Esophagus squamous epithelium (tissue), 5 donors: ENCODE results near the gene GRB2. TPM values are rescaled to one million over a fixed set of nuclear protein-coding genes. Genes with fewer than 3 reads are reported as not detected.

Experiments used
- DNase-seq: peaks from one replicate; lab custom pipeline; 2025; lab: John Stamatoyannopoulos, UW
- H3K27ac ChIP-seq, 4 donors: fragments of 200-600 bp; sonication (generic); one replicate each; pipeline ENCODE4 v1.5.1; 2016 to 2019; ENCODE audit warnings: mild to moderate bottlenecking in 1 of 4
- H3K27me3 ChIP-seq, 4 donors: fragments of 200-600 bp; sonication (generic); 1 replicate in 3 of 4; 2 replicates in 1 of 4; pipeline versions ENCODE4 v1.5.1 to v1.6.0; 2017 to 2021; ENCODE audit warnings: antibody characterized with exemption in 1 of 4
- H3K36me3 ChIP-seq, 3 donors: fragments of 200-600 bp; sonication (generic); one replicate each; pipeline ENCODE4 v1.5.1; 2016 to 2019
- H3K4me1 ChIP-seq, 3 donors: fragments of 200-600 bp; sonication (generic); one replicate each; pipeline ENCODE4 v1.5.1; 2017 to 2019
- H3K4me3 ChIP-seq, 4 donors: fragments of 200-600 bp; sonication (generic); 1 replicate in 3 of 4; 2 replicates in 1 of 4; pipeline ENCODE4 v1.5.1; 2016 to 2019; ENCODE audit warnings: mild to moderate bottlenecking in 2 of 4, moderate library complexity in 1 of 4
- H3K9me3 ChIP-seq, 3 donors: fragments of 200-600 bp; sonication (generic); one replicate each; pipeline ENCODE4 v1.5.1; 2016 to 2019
- CTCF ChIP-seq, 6 experiments: fragments of 450-650 bp in 4 of 6; fragments of 200-600 bp in 2 of 6; sonication (generic) in 2 of 6; IDR thresholded peaks; one replicate each; pipeline ENCODE4 v1.5.1; 2016 to 2019; ENCODE audit warnings: antibody characterized with exemption in 6 of 6, mild to moderate bottlenecking in 4 of 6, moderate library complexity in 4 of 6
- POLR2A ChIP-seq, 4 donors: fragments of 450-650 bp; IDR thresholded peaks; one replicate each; pipeline ENCODE4 v1.6.1; 2017; ENCODE audit warnings: antibody characterized with exemption in 4 of 4, mild to moderate bottlenecking in 4 of 4, moderate library complexity in 3 of 4
- WGBS, 2 donors: methylation state at CpG; one replicate each; pipeline ENCODE4 v1.1.5; 2018; 5-methylcytosine and 5-hydroxymethylcytosine counted together
- intact Hi-C: fragments of 100-400 bp; cut with DNase I; formaldehyde crosslinking; loops from one replicate; pipeline ENCODE4 v1.15.0; 2022
- total RNA-seq, 4 donors: library from RNA; depleted of rRNA; stranded (reverse); fragments of >200 nt; gene quantifications; one replicate each; pipeline ENCODE4 v1.1.0, GENCODE V29; 2016
- donor health status: DM: yes; HTN: yes; CAD: no.

GRB2 gene
- total RNA-seq, 4 donors from 2014 or later = 58.9 to 128 (median 107) TPM

- H3K27me3 ChIP-seq = no peaks in the 10 kb centered on the region
- peaks cover under 1 to 8% (median 3%) of the 10 kb centered on the region in 3 donors for H3K4me1 ChIP-seq
- no peak for DNase-seq
- no peak overlapping the region for H3K4me3 ChIP-seq
- H3K27ac ChIP-seq = no peak overlapping the region
- H3K9me3 ChIP-seq = no peaks in the 10 kb centered on the region
- WGBS, 2 donors = 58 to 68% methylated on average over 3 of the region's 6 CpGs
- no peak for TF ChIP-seq POLR2A (IDR thresholded peaks at IDR 0.05)
- no peak for TF ChIP-seq CTCF (IDR thresholded peaks at IDR 0.05)
- peaks cover 0 to 39% (median 0%) of the 10 kb centered on the region in 3 donors for H3K36me3 ChIP-seq
- intact Hi-C loops = no loop called here
Measured at GRCh38 chr17:75277664-75278071, 127.8 kb downstream of the GRB2 start.

- no peak overlapping the region for H3K4me3 ChIP-seq
- no peaks in the 10 kb centered on the region for H3K9me3 ChIP-seq
- peaks cover 0 to 22% (median 0%) of the 10 kb centered on the region in 3 donors for H3K36me3 ChIP-seq
- no peak for TF ChIP-seq POLR2A (IDR thresholded peaks at IDR 0.05)
- no peak for TF ChIP-seq CTCF (IDR thresholded peaks at IDR 0.05)
- intact Hi-C loops = no loop called here
- no peaks in the 10 kb centered on the region for H3K27me3 ChIP-seq
- 65 to 72% methylated on average over 6 to 7 of the region's 7 CpGs for WGBS, 2 donors
- H3K27ac ChIP-seq = no peak overlapping the region
- no peak for DNase-seq
- peaks cover 14 to 36% (median 23%) of the 10 kb centered on the region in 3 donors for H3K4me1 ChIP-seq
Measured at GRCh38 chr17:75273977-75274708, 131.3 kb downstream of the GRB2 start.

- Histone ChIP-seq H3K4me1 (peaks cover 14 to 44% (median 23%) of the 10 kb centered on the region in 3 donors), H3K27me3 (no peaks in the 10 kb centered on the region), H3K27ac (no peak overlapping the region), H3K36me3 (peaks cover 0 to 15% (median 0%) of the 10 kb centered on the region in 3 donors), H3K9me3 (no peaks in the 10 kb centered on the region), H3K4me3 (no peak overlapping the region)
- TF ChIP-seq POLR2A (IDR thresholded peaks at IDR 0.05) (no peak), CTCF (IDR thresholded peaks at IDR 0.05) (no peak)
- intact Hi-C loops = no loop called here
- DNase-seq = no peak
- 66 to 69% methylated on average over 2 to 3 of the region's 3 CpGs for whole genome bisulfite sequencing, 2 donors
Measured at GRCh38 chr17:75272848-75273184, 132.7 kb downstream of the GRB2 start.

GRCh38 chr17:75271955-75272847, 133.3 kb downstream of the GRB2 start:
- Histone ChIP-seq H3K4me1 (peaks cover 14 to 50% (median 23%) of the 10 kb centered on the region in 3 donors), H3K36me3 (peaks cover 0 to 17% (median 0%) of the 10 kb centered on the region in 3 donors), H3K4me3 (peak overlapping the region; percentile 58 to 97 (median 94)), H3K27me3 (no peaks in the 10 kb centered on the region), H3K27ac (peak overlapping the region; percentile 85 to 99 (median 97)), H3K9me3 (no peaks in the 10 kb centered on the region)
- TF ChIP-seq CTCF (IDR thresholded peaks at IDR 0.05) (no peak), POLR2A (IDR thresholded peaks at IDR 0.05) (no peak)
- DNase-seq = no peak
- intact Hi-C loops = no loop called here
- 38 to 64% methylated on average over 9 of the region's 24 CpGs for WGBS, 2 donors
